ENCODE data around the gene HMGN1. TPM values are rescaled to one million over a fixed set of nuclear protein-coding genes. Genes with fewer than 3 reads are reported as not detected.

HMGN1 gene
- 237 and 259 TPM in 2 replicates for total RNA-seq

GRCh38 chr21:39348355-39349210 lies at the start of gene HMGN1:
Gene HMGN1 (minus strand): TSS chr21:39349088. CDS start chr21:39348917, 171 bp downstream.

GRCh38 chr21:39313571-39314142 lies 35.2 kb downstream of the HMGN1 start, which contains the start of gene BRWD1:
Gene BRWD1 (minus strand): TSS chr21:39313632. CDS start chr21:39313491, 141 bp downstream.

Other genes starting within 250 kb of the HMGN1 start
- 66.4 and 75.2 TPM in 2 replicates for gene PSMG1, start 165.6 kb downstream of the HMGN1 start, total RNA-seq
- gene BRWD1, start 35.5 kb downstream of the HMGN1 start, total RNA-seq, result 13.3 and 13.8 TPM in 2 replicates
- 0.07 and 0.74 TPM in 2 replicates for gene LCA5L, start 96.7 kb upstream of the HMGN1 start, total RNA-seq
- gene SH3BGR, start 102.9 kb upstream of the HMGN1 start, total RNA-seq, result 0.39 and 4.7 TPM in 2 replicates